Inflammatory macrophage treated with lipopolysaccharide for 1 hour (primary cell): Measurements from ENCODE around the gene VAMP1.
"Not testable (repeated sequence)": the region's sequence is repeated elsewhere in the genome, so short reads cannot be mapped to it uniquely, and the experiment has no call there.

Experiments used
- DNase-seq, 2 donors: peaks; one replicate each; pipeline ENCODE4 v3.0.0-alpha.2; 2020 to 2022

VAMP1 gene

GRCh38 chr12:6451348-6452244, 18.9 kb downstream of the VAMP1 start, which contains the start of gene TAPBPL:
TAPBPL (plus strand) TSS chr12:6452042; CDS start chr12:6452249, 207 bp downstream.
- peak; percentile 70 to 92 for DNase-seq

- no peak for DNase-seq
These were observed 19.6 kb downstream of the VAMP1 start for GRCh38 chr12:6450869-6451347.

GRCh38 chr12:6450091-6450868, 20.2 kb downstream of the VAMP1 start:
- no peak for DNase-seq

- DNase-seq = no peak
These were observed 25.5 kb downstream of the VAMP1 start, which contains the start of gene CD27 for GRCh38 chr12:6444704-6445688. CD27 (plus strand) TSS chr12:6444955; CDS start chr12:6445096, 141 bp downstream.

- DNase-seq = no peak
These were observed 26.4 kb downstream of the VAMP1 start for GRCh38 chr12:6444031-6444430.

- no peak for DNase-seq
These were observed 27.0 kb downstream of the VAMP1 start for GRCh38 chr12:6443361-6443983.

- DNase-seq = no peak
These were observed 27.6 kb downstream of the VAMP1 start for GRCh38 chr12:6442836-6443235.

- no peak for DNase-seq
These were observed 30.1 kb downstream of the VAMP1 start for GRCh38 chr12:6440391-6440790.

- no peak for DNase-seq
These were observed 32.1 kb downstream of the VAMP1 start for GRCh38 chr12:6438345-6438744.

GRCh38 chr12:6437586-6437985, 32.9 kb downstream of the VAMP1 start:
- DNase-seq = no peak

GRCh38 chr12:6435961-6436715, 34.3 kb downstream of the VAMP1 start:
- no peak for DNase-seq

- no peak for DNase-seq
These were observed 36.0 kb downstream of the VAMP1 start for GRCh38 chr12:6434205-6435140.

GRCh38 chr12:6432991-6433390, 37.5 kb downstream of the VAMP1 start:
- no peak for DNase-seq

- DNase-seq = peak; percentile 78 to 87
These were observed 40.1 kb downstream of the VAMP1 start for GRCh38 chr12:6430124-6430989.

- DNase-seq = peak in 1 of 2 donors; percentile 16
These were observed 42.2 kb downstream of the VAMP1 start for GRCh38 chr12:6428326-6428725.

GRCh38 chr12:6427796-6428195, 42.7 kb downstream of the VAMP1 start:
- DNase-seq = not testable (repeated sequence)

GRCh38 chr12:6426882-6427671, 43.4 kb downstream of the VAMP1 start:
- DNase-seq = peak; percentile 75 to 91
